IPS-NIHi7 (cell line): ENCODE results near the gene TRIP13.
"Not testable (repeated sequence)": the region's sequence is repeated elsewhere in the genome, so short reads cannot be mapped to it uniquely, and the experiment has no call there.

ENCODE experiments used
- DNase-seq: peaks from one replicate; pipeline ENCODE4 v3.0.0; 2012; ENCODE audit warnings: mixed read lengths; ENCODE audit errors: extremely low spot score

The TRIP13 gene

GRCh38 chr5:891117-891836 lies 1.4 kb upstream of the TRIP13 start:
- peak; percentile 72 for DNase-seq

GRCh38 chr5:891837-892393 lies 769 bp upstream of the TRIP13 start:
- DNase-seq = no peak

- DNase-seq = peak; percentile 37
Measured at GRCh38 chr5:893137-893506, 438 bp downstream of the TRIP13 start.

- DNase-seq = no peak
Measured at GRCh38 chr5:893711-894110, 1.0 kb downstream of the TRIP13 start.

GRCh38 chr5:900781-901180 lies 8.1 kb downstream of the TRIP13 start:
- DNase-seq = no peak

- no peak for DNase-seq
Measured at GRCh38 chr5:902129-902916, 9.6 kb downstream of the TRIP13 start.

GRCh38 chr5:903756-904096 lies 11.0 kb downstream of the TRIP13 start:
- no peak for DNase-seq

GRCh38 chr5:905139-905642 lies 12.5 kb downstream of the TRIP13 start:
- no peak for DNase-seq

GRCh38 chr5:907366-907910 lies 14.8 kb downstream of the TRIP13 start:
- DNase-seq = no peak

GRCh38 chr5:908172-908571 lies 15.5 kb downstream of the TRIP13 start:
- no peak for DNase-seq

GRCh38 chr5:909086-909485 lies 16.4 kb downstream of the TRIP13 start:
- no peak for DNase-seq

GRCh38 chr5:909994-910768 lies 17.5 kb downstream of the TRIP13 start:
- DNase-seq = no peak

- no peak for DNase-seq
Measured at GRCh38 chr5:910769-911160, 18.1 kb downstream of the TRIP13 start.

GRCh38 chr5:911601-912000 lies 18.9 kb downstream of the TRIP13 start:
- DNase-seq = no peak

GRCh38 chr5:912280-913091 lies 19.8 kb downstream of the TRIP13 start:
- DNase-seq = no peak

GRCh38 chr5:914174-914573 lies 21.5 kb downstream of the TRIP13 start:
- DNase-seq = no peak

- no peak for DNase-seq
Measured at GRCh38 chr5:914612-915011, 21.9 kb downstream of the TRIP13 start.

- not testable (repeated sequence) for DNase-seq
Measured at GRCh38 chr5:915346-915745, 22.7 kb downstream of the TRIP13 start.

GRCh38 chr5:915946-916345 lies 23.3 kb downstream of the TRIP13 start:
- no peak for DNase-seq

- no peak for DNase-seq
Measured at GRCh38 chr5:916441-917293, 24.0 kb downstream of the TRIP13 start.
